Sciatic nerve (tissue), 2 donors: ENCODE measurements around the gene PPEF1. TPM values are rescaled to one million over a fixed set of nuclear protein-coding genes. Genes with fewer than 3 reads are reported as not detected.
"Not testable (repeated sequence)": the region's sequence is repeated elsewhere in the genome, so short reads cannot be mapped to it uniquely, and the experiment has no call there.

Experiments used
- ATAC-seq: fragments of 200-7000 bp; cut with Tn5 transposase; one replicate; pipeline ENCODE4 v1.9.1; 2020; ENCODE audit warnings: mild to moderate bottlenecking, moderate library complexity
- DNase-seq: peaks from one replicate; pipeline ENCODE4 v3.0.0-alpha.2; 2020; ENCODE audit warnings: low spot score
- intact Hi-C: fragments of 100-400 bp; cut with DNase I; formaldehyde crosslinking; loops from one replicate; pipeline ENCODE4 v1.14.2; 2022
- total RNA-seq: library from RNA; stranded (reverse); fragmentation: NEBNext Ultra II Directional; extraction: Animal tissue kit (Norgen Biotek cat#: 25700); gene quantifications from one replicate; pipeline ENCODE4 v1.2.1, GENCODE V29; 2021
- donor health status: DM: no; HTN: no; CAD: no.
- donor health status: DM: no; HTN: no; CAD: no.

Gene PPEF1
- total RNA-seq, 1 donor from 2014 or later = not detected

GRCh38 chrX:18698737-18699650 lies 8.5 kb upstream of the PPEF1 start:
- DNase-seq = no peak
- intact Hi-C loops = no loop called here
- no peak for ATAC-seq

GRCh38 chrX:18701621-18702361 lies 5.7 kb upstream of the PPEF1 start:
- DNase-seq (peak; percentile 68), ATAC-seq (no peak)
- intact Hi-C loops = no loop called here

GRCh38 chrX:18702362-18703195 lies 4.9 kb upstream of the PPEF1 start:
- ATAC-seq (no peak), DNase-seq (no peak)
- intact Hi-C loops = no loop called here

GRCh38 chrX:18709833-18710232 lies 2.4 kb downstream of the PPEF1 start:
- DNase-seq (no peak), ATAC-seq (no peak)
- intact Hi-C loops = no loop called here

- ATAC-seq (no peak), DNase-seq (no peak)
- intact Hi-C loops = no loop called here
Measured at GRCh38 chrX:18714910-18715309, 7.5 kb downstream of the PPEF1 start.

GRCh38 chrX:18719852-18720251 lies 12.4 kb downstream of the PPEF1 start:
- intact Hi-C loops = no loop called here
- ATAC-seq = no peak
- no peak for DNase-seq

GRCh38 chrX:18721683-18722499 lies 14.4 kb downstream of the PPEF1 start:
- DNase-seq (no peak), ATAC-seq (peak; percentile 42)
- intact Hi-C loops = no loop called here

GRCh38 chrX:18722500-18723071 lies 15.1 kb downstream of the PPEF1 start:
- ATAC-seq = no peak
- intact Hi-C loops = no loop called here
- no peak for DNase-seq

GRCh38 chrX:18725310-18725943 lies 18.0 kb downstream of the PPEF1 start:
- no peak for ATAC-seq
- DNase-seq = no peak
- intact Hi-C loops = no loop called here

- intact Hi-C loops = no loop called here
- no peak for ATAC-seq
- no peak for DNase-seq
Measured at GRCh38 chrX:18733287-18733686, 25.8 kb downstream of the PPEF1 start.

GRCh38 chrX:18739609-18740008 lies 32.2 kb downstream of the PPEF1 start:
- intact Hi-C loops, ATAC-seq, DNase-seq: not testable (repeated sequence)

GRCh38 chrX:18748499-18748898 lies 41.1 kb downstream of the PPEF1 start:
- ATAC-seq (no peak), DNase-seq (no peak)
- intact Hi-C loops = no loop called here

GRCh38 chrX:18753631-18754030 lies 46.2 kb downstream of the PPEF1 start:
- DNase-seq = no peak
- intact Hi-C loops = no loop called here
- ATAC-seq = no peak

- intact Hi-C loops = no loop called here
- no peak for ATAC-seq
- no peak for DNase-seq
Measured at GRCh38 chrX:18755651-18756050, 48.2 kb downstream of the PPEF1 start.

- intact Hi-C loops = no loop called here
- ATAC-seq = no peak
- no peak for DNase-seq
Measured at GRCh38 chrX:18757956-18758932, 50.8 kb downstream of the PPEF1 start.

- DNase-seq (no peak), ATAC-seq (no peak)
- intact Hi-C loops = no loop called here
Measured at GRCh38 chrX:18761750-18762149, 54.3 kb downstream of the PPEF1 start.

- DNase-seq, ATAC-seq, intact Hi-C loops: not testable (repeated sequence)
Measured at GRCh38 chrX:18763106-18763505, 55.7 kb downstream of the PPEF1 start.
